NCI-H446 (cell line): ENCODE data around the gene MRPL42.

ENCODE experiments used
- DNase-seq, 2 experiments: peaks; one replicate each; lab custom pipeline; 2025; lab: John Stamatoyannopoulos, UW

Gene MRPL42

GRCh38 chr12:93500201-93500600 lies 32.9 kb downstream of the MRPL42 start:
- no peak for DNase-seq

DNA sequence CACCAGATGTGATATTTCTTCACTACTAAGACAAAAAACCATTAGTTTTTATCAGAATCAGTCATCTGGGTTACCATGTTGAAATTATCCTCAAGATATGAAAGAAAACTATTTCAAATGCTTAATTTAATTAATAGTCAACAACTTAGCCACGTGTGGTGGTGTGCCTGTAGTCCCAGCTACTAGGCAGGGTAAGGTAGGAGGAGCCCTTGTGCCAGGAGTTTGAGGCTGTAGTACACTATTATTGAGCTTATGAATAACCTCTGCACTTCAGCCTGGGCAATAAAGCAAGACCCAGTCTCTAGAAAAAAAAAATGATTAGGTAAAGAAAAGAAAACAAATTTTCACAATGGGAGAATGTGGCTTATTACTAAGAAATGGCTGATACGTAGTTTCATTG lies 33.4 kb downstream of the MRPL42 start:
- no peak for DNase-seq

DNA sequence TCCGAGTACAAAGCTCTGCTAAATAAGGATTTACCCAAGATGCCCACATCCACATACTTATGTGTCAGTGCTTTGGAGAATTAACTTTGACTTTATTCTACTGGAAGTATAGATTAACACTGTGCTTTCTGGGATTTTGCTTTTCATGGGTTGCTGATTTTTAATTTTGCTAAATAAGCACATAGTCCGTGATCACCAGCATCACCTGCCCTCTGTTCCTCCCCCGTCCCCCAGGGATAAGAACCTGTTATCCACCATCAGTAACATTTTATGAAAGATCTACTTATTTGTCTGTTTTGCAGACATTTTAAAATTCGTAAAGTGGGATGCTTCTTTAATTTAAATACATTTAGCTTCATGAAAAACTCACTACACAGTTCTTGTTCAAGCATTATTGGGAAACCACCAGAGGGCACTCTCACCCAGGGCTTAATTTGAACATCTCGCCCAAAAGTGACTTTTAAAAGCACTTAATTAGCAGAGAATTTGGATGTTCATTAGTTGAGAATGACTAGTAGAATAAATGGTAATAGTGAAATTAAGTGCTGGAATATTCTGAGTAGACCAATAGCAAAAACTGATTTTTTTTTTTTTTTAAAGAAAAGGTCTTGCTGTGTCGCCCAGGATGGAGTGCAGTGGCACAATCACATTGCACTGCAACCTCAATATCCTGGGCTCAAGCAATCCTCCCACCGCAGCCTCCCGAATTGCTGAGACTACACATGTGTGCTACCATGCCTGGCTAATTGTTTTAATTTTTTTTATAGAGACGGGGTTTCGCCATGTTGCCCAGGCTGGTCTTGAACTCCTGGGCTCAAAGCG lies 35.7 kb downstream of the MRPL42 start:
- DNase-seq: peak; percentile 50 to 53

DNA sequence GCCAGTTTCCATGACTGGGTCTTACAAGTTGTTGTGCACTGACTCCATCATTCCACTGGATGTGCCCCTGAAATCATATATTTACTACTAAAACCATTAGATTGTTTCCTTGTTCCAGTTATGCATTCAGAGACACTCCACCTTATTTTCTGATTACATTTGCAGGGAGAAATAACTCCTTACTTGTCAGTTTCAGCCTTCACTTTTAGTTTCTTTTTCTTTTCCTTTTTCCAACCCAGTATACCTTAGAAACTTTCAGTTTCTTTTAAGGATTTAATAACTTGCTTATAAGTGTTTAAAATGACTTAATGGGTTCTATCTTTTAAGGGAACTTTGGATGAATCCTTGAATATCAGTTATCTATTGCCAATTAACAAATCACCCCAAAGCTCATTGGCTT lies 39.9 kb downstream of the MRPL42 start:
- no peak for DNase-seq

DNA sequence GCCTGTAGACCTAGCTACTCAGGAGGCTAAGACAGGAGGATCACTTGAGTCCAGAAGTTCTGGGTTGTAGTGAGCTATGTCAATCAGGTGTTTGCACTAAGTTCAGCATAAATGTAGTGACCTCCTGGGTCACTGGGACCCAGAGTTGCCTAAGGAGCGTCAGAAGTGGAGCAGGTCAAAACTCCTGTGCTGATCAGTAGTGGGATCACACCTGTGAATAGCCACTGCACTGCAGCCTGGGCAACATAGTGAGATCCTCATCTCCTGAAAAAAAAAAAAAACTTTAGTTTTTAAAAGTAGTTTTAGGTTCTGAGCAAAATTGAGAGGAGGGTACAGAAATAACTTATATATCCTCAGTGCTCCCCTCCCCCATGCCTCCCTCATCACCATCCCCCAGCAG lies 42.2 kb downstream of the MRPL42 start:
- DNase-seq: no peak

DNA sequence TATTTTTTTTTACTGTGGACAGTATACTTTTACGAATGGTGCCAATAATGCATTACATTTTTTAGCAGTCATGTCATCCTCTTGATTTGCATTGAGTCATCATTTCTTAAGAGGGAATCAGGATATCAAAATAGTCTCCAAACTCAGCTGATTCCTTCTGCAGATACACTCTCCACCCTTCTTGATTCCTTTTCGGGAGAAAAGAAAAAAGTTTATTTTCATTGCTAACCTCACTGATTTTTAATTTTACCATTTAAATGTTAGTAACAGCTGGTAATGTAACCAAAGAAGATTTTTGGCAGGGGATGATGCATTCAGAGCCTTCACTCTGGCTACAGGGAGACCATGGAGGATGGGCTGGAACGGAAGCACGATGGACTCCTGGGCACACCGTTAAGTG lies 47.5 kb downstream of the MRPL42 start:
- DNase-seq: peak; percentile 10 to 65

DNA sequence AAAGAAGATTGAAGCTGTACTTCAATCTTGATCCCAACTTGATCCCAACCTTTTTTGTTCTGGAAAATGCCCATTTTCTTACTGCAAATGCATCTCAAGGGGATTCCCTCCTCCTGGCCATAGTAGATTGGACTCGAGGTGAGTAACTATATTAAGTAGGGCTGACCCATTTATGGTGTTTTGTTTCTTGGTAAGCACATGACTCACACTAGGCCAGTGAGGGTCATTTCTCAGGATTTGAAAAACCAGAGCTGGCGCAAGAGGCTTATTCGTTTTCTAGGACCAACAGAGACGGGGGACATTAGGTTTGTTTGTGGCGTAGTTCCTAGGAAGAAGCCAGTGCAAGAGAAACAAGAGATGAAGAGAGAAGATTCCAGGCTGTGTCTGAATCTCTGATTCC lies 51.4 kb downstream of the MRPL42 start:
- no peak for DNase-seq

- DNase-seq: no peak
Observed at GRCh38 chr12:93519859-93520258, 52.5 kb downstream of the MRPL42 start.

- DNase-seq: no peak
Observed at GRCh38 chr12:93520454-93520853, 53.1 kb downstream of the MRPL42 start.

- DNase-seq: peak in 1 of 2 experiments; percentile 71
Observed at GRCh38 chr12:93521225-93522080, 54.1 kb downstream of the MRPL42 start.

DNA sequence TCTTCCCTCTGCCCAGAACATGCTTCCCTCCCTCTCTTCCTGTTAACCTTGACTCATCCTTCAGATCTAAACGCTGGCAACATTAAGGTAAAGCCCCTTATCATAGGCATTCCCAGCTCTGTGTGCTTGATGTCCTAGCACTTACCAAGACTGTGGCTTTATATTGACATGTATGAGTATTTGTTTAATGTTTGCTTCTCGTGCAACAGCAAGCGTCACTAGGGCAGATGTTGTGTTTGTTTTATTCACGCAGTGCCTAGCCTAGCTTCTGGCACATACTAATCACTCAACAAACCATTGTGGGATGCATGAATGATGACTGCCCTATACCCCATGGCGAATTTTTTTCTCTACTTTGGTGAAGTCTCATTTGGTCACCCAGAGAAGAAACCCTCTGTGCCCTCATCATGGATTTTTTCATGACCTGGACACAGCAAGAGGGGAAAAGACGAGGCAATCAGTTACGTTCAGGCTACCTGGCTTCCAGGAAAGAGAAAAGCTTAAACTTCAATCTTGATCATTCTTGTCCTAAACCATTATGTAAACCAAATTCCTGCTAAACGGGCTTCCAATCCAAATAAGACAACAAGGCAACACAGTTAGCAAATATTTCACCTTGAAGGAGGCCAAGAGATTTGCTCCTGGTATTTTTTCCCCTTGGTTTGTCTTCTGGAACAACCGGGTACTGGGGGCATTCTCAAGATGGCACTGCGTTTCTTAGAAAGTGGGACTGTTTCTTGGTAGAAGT lies 57.2 kb downstream of the MRPL42 start:
- no peak for DNase-seq

DNA sequence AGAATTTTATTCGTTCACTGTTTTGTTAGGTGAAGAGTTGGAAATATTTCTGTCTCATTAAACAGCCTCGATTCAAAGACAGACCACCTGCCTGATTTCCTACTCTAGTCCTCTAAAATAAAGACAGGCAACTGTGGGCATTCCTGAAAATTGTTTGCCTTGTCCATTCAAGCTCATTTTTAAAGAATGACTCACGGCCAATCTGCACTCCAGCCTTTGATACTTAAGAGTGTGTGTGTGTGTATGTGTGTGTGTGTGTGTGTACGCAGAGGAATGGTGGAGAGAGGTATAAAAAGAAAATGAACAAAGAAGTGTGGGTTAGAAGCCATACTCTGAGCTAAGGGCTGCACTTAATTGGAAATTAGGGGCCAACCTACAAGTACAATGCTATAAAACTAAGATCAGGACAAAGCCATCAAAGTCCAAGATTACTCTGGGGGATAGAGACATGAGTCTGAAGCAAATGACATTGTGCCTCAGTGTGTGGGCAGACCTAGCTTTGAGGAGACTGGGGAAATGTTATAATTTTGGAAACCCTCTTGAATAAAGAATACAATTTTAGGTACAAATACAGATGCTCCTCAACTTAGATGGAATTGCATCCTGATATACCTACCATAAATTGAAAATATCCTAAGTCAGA lies 59.6 kb downstream of the MRPL42 start:
- peak in 1 of 2 experiments; percentile 24 for DNase-seq

GRCh38 chr12:93530358-93530757 lies 63.0 kb downstream of the MRPL42 start:
- DNase-seq: no peak

GRCh38 chr12:93533310-93533709 lies 66.0 kb downstream of the MRPL42 start:
- DNase-seq: no peak

DNA sequence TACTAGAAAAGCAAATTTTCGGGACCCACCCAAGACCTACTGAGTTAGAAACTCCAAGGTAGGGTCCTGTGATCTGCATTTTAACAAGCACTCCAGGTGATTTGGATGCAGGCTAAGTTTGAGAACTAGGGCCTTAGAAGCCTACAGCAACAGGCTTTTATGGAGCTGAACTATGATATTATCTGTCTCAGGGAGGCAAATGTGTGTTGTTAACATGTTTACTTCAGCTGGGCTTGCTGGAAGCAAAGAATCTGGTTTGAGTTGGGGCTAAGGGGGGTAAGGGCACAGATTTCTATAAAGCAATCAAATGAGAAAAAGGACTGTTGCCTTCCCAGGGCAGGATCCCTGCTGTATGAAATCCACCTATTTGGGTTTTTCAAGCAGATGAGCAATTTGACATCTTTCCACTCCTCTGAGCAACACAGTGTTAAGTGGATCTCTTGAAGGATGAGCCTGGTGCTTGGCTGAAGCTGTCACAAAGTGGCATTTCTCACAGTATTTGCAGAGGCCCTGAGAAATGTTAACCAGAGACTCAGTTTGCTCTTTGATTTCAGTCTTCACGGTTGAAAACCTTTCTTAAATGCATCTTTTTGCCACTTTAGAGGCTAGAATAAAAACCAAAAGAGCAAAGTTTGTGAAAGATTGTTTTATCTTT lies 68.9 kb downstream of the MRPL42 start:
- DNase-seq: no peak

DNA sequence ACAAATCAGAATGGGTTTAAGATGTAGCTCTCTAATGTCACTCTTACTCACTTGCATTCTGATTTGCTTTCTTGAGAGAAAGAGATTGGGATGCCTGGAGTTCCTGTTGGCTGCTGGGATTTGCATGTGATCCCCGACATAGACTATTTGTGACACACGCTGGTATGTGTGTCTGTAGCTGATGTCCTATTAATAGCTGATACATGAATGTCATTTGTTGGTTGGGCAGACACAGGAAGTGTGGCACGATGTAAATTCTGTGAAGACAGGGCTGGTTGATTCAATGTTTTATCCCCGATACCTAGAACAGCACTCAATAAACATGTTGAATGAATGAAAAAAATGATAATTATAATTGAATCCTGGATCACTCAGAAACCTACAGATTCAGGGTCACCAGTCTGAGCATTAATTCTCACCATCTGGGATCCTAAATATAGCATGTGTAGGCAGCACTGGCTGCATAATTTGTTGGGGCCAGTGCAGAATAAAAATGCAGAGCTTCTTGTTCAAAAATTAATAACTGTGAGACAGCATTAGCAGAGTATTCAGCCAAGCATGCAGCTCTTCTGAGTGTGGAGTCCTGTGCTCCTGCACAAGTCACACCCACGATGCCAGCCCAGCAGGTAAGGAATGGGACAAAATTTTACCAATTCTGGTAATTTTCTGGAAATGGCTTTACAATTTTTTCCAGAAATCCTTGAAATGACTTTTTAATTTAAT lies 69.6 kb downstream of the MRPL42 start:
- peak in 1 of 2 experiments; percentile 12 for DNase-seq

DNA sequence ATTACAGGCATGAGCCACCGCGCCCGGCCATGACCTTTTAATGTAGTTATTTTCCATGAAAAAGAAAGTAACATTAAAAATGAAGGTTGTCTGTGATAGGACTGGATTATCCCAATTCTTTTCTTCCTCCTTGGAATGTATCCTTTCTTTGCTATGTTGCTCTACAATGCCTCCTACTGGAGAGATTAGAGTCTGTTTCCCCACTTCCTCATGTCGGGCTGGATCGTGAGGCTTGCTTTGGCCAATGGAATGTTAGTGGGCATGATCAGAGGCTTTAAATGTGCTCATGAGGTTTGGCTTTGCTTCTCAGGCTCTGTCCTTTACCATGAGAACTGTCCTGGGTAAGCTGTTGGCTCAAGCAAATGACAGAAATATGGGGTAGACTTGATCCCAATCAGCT lies 70.5 kb downstream of the MRPL42 start:
- no peak for DNase-seq

GRCh38 chr12:93539821-93540220 lies 72.5 kb downstream of the MRPL42 start:
- DNase-seq: no peak

DNA sequence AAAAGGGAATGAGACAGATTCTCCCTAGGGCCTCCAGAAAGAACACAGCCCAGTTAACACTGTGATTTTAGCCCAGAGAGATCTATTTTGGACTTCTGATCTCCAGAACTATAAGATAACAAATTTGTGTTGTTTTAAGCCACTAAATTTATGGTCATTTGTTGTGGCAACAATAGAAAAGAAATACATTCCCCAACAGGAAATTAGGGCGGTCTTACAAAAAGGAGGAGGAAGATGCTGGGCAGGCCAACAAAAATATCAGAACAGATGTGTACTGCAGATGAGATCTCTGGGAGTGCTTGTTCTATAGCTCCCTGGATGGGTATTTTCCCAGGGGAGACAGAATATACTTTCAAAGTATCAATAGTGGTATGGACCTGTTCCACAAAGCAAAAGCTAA lies 73.2 kb downstream of the MRPL42 start:
- no peak for DNase-seq

DNA sequence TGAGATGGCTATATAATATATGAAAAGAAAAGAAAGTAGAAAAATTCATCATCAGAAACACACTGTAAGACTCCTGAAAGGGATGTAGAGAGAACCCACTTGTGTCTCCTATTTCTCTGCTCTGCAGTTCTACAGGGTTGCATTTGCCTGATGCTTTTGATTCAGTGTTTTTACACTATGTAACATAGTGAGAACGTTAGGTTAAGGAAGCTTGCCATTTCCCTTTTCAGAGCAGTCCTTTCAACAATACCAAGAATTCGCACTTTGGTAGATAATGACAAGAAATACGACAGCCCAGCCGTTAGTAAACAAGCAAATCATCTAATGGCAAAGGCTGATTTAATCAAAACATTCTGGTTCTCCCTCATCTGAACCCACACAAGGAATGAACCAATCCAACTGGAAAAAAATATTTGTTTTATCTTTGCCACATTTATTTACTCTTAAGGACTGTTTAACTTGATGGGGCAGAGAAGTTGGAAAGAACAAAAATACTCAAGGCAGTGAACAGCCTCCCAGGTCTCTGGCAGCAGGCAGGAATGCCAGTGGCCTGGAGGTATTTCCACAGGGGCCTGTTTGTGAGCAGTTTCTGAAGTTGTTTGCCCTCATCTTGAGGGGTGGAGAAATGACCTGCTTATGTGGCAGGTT lies 74.4 kb downstream of the MRPL42 start:
- DNase-seq: no peak
